GM21367 (cell line): ENCODE measurements around the gene TLX1.

Experiments
- ATAC-seq: cut with Tn5 transposase; IDR thresholded peaks from one replicate; pipeline ENCODE4 v1.9.1; 2021; ENCODE audit not compliant: unreplicated experiment

The TLX1 gene

DNA sequence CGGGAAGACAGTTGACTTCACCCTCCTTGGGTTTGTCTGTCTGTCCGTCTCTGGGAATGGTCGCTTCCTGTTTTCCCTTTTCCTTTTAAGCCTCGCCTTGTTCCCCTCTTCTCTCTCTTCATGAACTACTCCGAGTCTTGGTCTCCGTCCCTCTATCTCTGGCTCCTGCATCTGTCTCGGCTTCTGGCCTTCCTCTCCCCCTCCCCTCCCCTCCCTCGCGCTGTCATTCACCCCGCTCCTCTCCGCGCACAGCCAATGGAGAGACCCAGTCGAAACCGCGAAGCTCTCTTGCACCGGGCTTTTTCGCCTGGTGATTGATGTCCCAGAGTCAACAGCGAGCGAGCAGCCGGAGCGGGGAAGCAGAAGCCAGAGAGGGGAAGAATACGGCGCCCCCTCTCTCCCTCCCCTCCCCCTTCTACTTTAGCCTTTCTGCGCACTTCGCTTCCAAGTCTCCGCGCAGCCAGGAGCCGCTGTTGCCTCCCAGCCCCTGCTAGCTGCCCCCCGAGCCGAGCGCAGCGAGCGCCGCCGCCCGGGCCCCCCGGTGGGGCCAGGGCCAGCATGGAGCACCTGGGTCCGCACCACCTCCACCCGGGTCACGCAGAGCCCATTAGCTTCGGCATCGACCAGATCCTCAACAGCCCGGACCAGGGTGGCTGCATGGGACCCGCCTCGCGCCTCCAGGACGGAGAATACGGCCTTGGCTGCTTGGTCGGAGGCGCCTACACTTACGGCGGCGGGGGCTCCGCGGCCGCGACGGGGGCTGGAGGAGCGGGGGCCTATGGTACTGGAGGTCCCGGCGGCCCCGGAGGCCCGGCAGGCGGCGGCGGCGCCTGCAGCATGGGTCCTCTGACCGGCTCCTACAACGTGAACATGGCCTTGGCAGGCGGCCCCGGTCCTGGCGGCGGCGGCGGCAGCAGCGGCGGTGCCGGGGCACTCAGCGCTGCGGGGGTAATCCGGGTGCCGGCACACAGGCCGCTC, at the start of gene TLX1:
Gene TLX1 (plus strand): TSS at position 317 of the 978 bp plus-strand sequence. CDS start 242 bp downstream, at position 559.
- no peak for ATAC-seq

DNA sequence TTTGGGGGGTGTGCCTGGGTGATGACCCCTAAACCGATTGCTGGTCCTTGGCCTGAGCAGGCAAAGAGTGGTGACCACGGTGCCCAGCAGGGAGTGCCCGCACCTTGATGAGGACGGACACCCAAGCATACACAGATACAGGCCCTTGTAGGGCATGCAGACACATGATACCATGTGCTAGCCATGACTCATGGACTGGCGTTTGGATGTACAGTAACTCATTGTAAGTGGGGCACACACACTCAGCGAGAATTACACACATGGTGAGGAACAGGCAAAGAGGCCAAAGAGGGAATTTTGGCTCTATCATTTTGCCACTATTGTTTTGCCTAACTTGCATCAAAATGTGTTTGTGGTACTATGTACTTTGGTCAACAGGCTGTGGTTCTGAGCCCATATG, 45.3 kb upstream of the TLX1 start:
- no peak for ATAC-seq

DNA sequence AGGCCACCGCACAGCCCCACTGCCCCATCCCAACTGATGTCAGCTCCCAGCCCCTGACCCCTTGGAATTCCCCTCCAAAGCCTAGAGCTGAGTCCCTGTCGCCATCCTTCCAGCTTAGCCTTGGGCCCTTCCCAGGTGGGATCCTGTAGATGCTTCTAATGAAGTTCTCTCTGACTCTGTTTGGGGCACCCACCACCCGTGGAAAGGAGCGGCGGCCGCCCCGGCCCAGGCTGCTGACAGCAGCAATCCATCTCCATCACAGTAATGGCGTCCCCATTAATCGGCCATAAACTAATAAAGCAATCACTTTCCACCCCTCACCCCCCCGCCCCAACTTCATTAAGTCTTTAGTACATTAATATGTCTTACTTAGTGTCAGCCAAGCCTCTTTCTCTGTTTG, 43.7 kb upstream of the TLX1 start:
- ATAC-seq, result no peak

DNA sequence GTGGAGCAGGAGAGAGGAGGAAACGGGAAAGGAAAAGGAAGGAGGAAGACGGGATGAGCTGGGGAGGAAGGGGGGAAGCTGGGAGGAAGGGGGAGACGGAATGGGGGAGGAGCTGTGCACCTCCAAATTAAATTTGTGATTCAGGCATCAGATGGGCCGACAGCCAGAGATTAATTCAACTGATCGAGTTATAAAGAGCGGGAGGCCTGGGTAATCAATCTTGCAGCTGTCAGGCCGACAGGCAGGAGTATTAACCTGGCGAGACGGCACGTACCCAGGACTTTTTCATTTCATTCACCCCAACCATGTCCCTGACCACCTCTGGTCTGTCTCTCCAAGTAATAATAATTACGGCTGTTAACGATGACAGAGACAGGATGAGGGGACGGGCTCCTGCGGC, 43.1 kb upstream of the TLX1 start:
- no peak for ATAC-seq

DNA sequence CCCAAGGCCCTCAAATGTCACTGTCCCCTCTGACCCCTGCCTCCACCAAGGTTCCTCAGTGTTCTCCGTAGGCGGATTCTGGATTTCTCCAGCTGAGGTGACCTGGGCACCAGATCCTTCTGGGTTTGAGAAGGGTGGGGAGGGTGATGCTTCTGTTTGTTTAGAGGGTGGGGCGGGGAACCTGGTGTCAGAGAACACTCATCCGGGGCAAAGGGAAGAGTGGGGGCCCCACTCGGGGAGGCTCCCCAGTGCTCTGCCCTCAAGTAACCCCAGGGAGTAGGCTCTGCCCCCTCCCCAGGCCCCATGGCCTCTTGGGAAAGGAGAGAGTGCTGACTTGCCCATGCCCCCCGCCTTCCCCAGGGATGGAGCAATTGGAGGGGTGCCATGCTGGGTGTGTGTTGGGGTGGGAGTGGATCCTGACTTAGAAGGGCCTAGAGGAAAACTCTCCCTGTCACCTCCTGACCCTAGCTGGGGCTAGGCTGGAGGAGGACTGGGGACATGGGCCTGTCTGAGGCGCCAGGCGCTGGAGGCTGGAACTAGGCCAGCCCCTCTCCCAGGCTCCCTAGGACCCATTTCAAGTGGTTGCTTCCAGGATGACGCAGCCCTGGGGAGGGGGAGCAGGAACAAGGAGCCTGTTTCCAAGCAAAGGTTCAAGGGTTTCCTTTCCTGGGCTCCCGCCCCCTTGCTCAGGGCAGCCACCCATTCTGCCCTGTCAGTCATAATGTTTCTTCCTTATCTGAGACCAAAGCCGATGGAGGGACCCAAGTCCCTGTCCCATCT, 41.4 kb upstream of the TLX1 start:
- ATAC-seq, result no peak

DNA sequence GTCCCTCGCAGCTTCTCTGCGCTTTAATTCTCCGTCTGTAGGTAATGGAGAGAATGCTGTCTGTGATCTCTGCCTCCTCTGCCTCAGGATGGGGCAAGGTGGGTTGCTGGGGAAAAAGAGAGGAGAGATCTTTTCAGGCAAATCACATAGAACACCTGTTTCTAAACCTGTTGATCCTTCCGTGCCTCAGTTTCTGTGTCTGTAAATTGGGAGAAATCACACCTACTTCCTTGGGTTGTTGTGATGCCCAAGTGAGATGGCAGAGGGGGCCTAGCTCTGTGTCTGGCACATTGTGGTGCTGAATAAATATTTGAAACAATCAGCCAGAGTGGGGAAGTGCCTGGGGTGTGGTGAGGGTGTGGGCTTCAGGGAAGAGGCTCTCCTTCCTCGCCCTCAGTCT, 40.5 kb upstream of the TLX1 start:
- no peak for ATAC-seq

DNA sequence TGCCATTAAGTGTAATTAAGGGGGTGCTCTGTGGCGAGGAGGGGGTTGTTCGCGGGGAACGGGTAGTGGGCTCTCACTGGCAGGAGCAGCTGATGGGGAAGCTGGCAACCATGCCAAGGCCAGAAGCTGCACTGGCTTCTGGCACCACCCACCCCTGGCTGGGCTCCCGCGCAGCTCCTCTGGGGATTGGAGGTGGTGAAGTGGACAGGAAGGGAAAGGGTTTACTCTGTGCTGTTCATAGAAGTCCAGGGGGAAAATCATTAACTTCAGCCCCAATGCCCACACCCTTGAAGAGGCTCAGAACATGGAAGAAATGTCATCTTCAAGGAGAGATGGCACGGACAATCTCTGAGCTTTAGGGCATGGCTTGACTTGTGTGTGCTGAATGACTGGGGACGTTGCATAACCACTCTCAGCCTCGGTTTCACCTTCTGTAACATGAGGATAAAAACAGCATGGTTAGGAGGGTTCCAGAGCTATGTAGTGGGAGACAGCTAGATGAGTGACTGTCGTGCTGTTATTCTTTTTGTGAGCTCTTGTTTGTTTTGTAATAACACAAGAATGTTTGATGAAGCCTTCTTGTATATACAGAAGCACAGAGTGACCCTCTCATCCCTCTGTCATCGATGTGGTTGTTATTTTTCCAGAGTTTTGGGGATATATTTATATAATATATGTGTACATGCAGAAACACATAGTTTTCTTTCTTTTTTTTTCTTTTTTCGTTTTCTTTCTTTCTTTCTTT, 39.4 kb upstream of the TLX1 start:
- no peak for ATAC-seq

DNA sequence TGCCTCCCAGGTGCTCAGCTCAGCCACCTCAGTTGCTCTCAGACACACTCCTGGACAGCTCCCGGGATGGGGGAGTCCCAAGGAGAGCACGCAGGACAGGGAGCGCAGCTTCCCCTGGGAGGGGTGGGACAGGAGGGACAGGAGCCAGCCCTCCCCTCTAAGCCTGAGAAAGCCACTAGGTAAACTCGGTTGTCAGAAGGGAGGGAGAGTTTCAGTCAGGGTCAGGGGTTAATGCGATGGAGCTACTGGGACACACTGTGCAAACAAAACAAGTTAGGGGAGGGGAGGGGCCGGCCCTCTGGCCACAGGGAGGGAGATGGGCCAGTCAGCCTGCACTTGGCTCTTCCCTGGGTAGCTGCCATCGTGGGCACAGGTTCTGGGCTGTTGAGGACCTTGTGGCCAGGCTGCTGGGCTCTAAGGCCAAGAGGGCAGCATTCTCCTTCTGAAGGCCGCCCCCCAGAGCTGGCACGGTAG, 38.2 kb upstream of the TLX1 start:
- ATAC-seq, result no peak

DNA sequence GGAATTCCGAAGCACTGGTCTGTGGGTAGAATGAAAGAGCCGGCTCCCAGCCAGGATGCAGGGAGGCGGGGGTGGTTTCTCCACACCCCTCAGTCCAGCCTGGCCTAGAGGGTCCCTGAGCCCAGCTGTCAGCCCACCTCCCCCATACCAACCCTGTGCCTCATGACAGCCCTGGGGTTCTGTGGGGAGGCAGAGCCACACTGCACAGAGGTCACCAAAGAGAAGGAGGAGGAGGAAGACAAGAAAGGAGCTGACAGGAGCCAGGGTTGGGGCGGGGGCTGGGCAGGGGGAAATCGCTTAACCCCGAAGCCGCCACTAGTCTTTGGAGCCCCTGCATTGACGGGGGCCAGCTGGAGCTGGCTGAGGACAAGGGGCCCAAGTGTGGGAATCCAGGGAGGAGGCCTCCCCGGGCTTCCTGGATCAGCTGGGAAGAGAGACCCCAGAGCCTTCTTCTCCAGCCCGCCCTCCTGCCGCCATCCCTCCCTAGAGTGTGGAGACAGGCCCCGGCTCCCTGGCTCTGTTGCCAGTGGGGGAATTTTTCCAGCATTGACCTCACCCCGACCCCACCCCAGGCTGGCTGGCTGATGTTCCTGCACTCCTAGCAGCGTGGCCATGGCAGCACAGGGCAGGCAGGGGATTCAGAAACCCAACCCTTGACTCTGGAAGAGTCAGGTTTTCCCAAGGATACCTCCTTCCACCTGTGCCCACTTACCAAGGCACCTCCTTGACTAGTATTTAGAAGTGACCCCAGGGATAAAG, 36.8 kb upstream of the TLX1 start:
- no peak for ATAC-seq

DNA sequence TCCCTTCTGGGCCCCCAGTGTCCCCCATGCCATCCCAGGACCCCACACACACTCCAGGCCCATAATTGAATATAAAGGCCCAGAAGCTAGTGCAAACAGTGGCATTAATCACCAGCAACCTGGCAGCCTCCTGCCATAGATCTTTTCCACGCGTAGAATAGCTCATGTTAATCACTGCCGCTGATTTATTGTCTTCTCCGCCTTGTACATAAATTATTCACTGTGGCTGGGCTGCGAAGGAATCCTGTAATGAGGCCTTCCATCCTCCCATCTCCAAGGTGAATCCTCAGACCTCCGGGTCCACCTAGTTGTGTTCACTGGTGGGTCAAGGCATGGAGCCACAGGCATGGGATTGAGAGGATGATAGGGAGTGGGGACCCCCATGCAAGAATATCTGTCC, 36.1 kb upstream of the TLX1 start:
- no peak for ATAC-seq

DNA sequence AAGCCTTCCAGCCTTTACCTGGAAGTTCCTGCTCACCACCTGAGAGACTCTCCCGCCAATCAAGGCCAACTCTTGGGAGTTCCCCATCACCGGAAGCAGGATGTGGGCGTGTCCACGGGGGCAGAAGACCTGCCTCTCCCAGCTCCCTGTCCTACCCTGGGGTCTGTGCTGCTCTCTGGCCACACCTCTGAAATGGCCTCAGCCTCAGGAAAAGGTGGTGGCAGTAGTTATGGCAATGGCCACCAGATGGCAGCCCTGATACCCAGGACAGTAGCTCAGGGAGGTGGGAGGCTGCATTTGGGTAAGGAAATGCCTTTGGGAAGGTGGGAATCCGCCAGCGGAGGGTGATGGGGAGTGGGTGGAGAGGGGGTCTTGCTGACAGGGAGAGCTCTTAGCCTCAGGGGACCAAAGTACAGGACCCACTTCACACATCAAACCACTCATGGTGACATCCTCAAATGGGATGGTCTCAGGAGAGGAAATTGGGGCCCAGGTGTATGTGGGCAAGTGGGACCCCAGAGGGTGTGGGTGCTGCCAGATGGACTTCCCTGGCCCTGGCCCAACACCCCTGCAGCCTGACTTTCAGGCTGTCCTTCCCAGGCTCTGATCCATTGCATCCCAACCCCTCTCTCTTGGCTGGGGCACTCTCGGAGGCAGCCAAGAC, 35.4 kb upstream of the TLX1 start:
- ATAC-seq, result peak; percentile 62

DNA sequence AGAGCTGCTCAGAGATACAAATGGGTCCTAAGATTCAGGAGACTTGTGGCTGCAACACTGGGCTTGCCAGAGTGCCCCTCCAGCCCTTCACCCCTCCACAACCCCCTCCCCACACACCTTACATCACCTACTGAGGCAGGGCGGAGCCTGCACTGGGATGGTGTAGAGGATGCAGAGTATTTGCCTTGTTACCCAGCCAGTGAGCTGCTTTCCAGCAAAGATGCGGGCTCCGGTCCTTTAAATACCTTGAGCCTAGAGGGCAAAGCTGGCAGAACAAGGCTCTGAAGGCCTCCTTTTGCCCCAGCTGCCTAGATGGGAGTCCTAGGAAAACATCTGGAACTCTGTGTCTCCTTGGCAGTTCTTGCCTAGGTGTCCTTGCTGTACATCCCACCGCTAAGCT, 34.7 kb upstream of the TLX1 start:
- ATAC-seq, result no peak

DNA sequence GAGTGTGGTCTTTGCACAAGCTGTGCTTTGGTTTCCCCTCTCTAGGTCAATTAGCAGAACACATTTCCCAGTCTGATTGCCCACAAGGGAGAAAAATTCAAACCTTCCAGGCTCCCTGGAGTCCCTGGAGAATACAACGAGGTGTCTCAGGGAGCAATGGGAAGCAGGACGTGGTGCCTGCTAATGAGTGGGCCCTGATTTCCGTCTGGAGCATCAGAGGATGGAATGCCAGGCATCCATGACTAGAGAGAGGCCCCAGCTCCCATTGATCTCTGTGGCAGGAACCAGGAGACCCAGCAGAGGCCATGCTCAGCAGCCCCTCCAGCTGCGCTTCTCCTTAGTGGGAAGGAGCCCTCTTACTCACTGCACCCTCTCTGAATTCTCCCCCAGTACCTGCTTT, 33.2 kb upstream of the TLX1 start:
- ATAC-seq, result no peak

DNA sequence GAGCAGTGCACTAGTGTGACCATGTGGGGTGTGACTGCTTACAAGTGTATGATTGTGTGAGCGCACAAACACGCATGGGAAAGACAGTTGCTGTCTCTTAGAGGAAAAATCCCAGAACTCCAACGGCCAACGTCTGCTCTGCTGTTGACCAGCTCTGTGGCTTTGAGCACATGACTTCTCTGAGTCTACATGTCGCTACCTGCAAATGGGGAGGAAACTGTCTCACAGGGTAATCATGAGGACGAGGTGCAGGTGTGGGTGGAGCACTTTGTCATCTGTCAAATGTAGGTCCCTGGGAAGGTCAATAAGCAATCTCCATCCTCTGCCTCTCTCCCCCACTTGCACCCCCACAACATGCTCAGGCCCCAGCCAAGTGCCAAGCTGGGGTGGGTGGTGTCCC, 31.2 kb upstream of the TLX1 start:
- ATAC-seq, result no peak

DNA sequence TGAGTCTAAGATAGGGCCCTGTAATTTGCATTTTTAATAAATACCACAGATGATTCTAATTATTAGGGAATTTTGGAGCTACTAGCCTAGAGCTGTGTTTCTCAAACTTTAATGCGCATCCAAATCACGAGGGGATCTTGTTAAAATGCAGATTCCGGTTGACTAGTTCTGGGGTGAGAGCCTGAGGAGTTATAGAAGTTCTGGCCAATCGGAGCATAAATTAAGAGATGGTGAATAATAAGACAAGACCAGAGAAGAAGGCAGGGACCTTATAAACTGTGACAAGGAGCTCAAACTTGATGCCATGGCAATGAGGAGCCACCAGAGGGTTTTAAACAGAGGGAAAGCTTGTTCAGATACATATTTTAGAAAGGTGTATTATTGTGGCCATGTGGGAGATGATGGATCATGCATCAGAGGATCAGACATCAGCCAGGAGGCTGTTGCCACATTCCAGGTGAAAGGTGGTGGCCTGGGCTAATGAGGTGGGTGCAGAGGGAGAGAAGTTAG, 29.7 kb upstream of the TLX1 start:
- ATAC-seq, result no peak

DNA sequence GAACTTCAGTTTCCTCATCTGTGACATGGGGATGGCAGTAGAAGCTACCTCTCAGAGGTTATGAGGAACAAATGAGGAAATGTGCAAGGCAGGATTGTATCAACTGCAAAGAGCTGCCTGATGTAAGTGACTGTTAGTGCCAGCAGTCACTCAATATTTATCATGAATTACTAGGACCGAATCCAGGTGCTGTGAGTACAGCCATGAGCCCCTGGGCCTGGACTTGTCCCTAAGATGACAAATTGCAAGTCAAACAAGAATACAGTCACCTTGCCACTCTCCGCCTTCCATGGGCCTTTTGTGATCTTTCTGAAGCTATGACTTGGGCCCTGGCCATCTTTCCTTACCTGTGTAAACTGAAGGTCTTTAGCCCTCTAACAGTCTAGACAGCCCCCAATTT, 27.7 kb upstream of the TLX1 start:
- ATAC-seq, result no peak

DNA sequence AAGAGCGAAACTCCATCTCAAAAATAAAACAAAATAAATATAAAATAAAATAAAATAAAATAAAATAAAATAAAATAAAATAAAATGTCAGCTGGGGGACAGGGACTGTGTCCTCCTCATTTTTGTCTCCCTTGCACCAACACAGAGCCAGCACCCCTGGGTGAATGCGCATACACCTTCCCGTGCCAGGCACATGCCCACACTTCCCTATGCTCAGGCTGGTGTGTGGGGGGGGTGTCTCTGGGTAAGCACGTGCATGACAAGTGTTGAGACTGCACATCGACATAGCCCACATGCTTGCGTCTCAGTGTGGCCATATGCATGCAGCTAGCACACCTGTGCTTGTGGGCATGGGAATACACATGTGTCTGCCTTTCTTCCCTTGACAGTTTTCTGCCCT, 24.7 kb upstream of the TLX1 start:
- no peak for ATAC-seq

DNA sequence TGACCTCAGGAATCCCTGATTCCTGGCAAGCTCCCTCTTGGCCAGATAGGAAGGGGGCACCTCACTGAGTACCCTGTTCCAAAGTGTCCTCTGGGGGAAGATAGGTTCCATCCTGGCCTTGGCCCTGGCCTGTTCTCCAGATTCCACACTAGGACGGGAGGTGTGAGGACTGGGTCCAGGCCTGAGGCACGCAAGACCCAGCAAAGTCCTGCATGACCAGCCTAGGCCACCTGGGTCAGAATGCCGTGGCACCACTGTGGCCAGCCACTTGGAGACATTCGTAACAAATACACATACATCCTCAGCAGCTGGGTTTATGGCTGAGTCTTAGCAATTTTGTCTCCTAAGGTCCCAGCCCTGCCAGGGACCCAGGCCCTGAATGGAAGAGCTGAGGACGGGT, 23.3 kb upstream of the TLX1 start:
- no peak for ATAC-seq

DNA sequence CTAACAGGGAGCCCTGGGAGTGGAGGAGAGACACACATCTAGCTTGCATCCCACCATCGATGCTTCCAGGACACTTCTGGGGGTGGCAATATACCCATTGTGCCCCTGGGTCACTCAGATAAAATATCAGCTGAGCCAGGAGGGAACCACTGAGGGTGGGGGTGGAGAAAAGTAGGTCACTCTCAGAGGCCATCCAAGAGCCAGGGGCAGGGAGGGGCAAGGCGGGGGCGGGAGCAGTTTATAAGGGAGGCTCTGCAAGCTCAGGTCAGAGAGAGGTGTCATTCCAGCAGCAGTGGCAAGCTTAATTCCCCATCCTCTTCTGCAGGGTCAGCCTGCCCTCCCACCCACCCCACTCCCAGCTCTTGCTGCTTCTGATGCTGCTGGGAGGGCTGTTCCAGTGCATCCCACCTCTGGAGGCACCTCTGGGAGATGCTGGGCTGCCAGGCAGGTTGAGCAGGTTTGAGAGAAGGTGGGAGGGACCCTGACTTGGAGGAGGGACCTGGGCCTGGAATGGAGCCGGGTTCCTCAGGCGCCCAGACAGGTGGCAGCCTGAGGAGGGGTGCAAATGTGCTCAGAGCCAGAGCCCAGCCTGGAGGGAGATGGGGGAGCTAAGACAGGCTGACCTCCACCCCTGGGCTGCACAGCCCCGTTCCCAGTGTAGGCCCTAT, 20.1 kb upstream of the TLX1 start:
- ATAC-seq, result no peak
